NT2/D1 (cell line): ENCODE results near the gene SLIT1.

Source experiments
- SUZ12 ChIP-seq: IDR thresholded peaks from 2 replicates; pipeline ENCODE4 v1.6.1; 2011; ENCODE audit not compliant: insufficient read length, insufficient read depth; ENCODE audit errors: extremely low read depth
- YY1 ChIP-seq: IDR thresholded peaks from 2 replicates; pipeline ENCODE4 v1.6.1; 2011; ENCODE audit not compliant: insufficient read length, insufficient read depth

GRCh38 chr10:97178074-97178473 lies 7.7 kb downstream of the SLIT1 start:
- TF ChIP-seq YY1 (no peak), SUZ12 (no peak)
